NAMALWA (cell line): ENCODE results near the gene ALK.
A peak's percentile ranks its signal among the peaks of the same experiment; 100 is the strongest.

ENCODE experiments used
- DNase-seq: peaks from one replicate; pipeline ENCODE4 v3.0.0-alpha.2; 2015; ENCODE audit warnings: low spot score

The ALK gene

GRCh38 chr2:29222381-29223179 is 698.8 kb downstream of the ALK start:
- DNase-seq, result no peak

- DNase-seq, result no peak
These were observed 700.7 kb downstream of the ALK start for GRCh38 chr2:29220506-29221270.

GRCh38 chr2:29219374-29219773 is 702.0 kb downstream of the ALK start:
- DNase-seq, result no peak

- DNase-seq, result no peak
These were observed 702.7 kb downstream of the ALK start for GRCh38 chr2:29218550-29219125.

GRCh38 chr2:29218071-29218470 is 703.3 kb downstream of the ALK start:
- no peak for DNase-seq

GRCh38 chr2:29216609-29216909 is 704.8 kb downstream of the ALK start:
- DNase-seq, result no peak

- no peak for DNase-seq
These were observed 705.4 kb downstream of the ALK start for GRCh38 chr2:29215739-29216608.

- no peak for DNase-seq
These were observed 706.3 kb downstream of the ALK start for GRCh38 chr2:29215073-29215472.

GRCh38 chr2:29213888-29214291 is 707.5 kb downstream of the ALK start:
- DNase-seq, result no peak

- DNase-seq, result no peak
These were observed 709.4 kb downstream of the ALK start for GRCh38 chr2:29212009-29212408.

GRCh38 chr2:29209551-29209950 is 711.8 kb downstream of the ALK start:
- no peak for DNase-seq

- DNase-seq, result no peak
These were observed 713.8 kb downstream of the ALK start for GRCh38 chr2:29207352-29208148.

GRCh38 chr2:29206941-29207340 is 714.4 kb downstream of the ALK start:
- no peak for DNase-seq

GRCh38 chr2:29202819-29203495 is 718.4 kb downstream of the ALK start:
- no peak for DNase-seq

GRCh38 chr2:29201979-29202378 is 719.4 kb downstream of the ALK start:
- DNase-seq, result no peak

GRCh38 chr2:29196792-29197788 is 724.3 kb downstream of the ALK start:
- DNase-seq, result peak; percentile 83

GRCh38 chr2:29195796-29196195 is 725.6 kb downstream of the ALK start:
- DNase-seq, result no peak

- DNase-seq, result no peak
These were observed 727.7 kb downstream of the ALK start for GRCh38 chr2:29193681-29194080.

- DNase-seq, result no peak
These were observed 728.3 kb downstream of the ALK start for GRCh38 chr2:29193111-29193510.

- DNase-seq, result no peak
These were observed 728.9 kb downstream of the ALK start for GRCh38 chr2:29192526-29192925.
